Activated gamma-delta T cell (primary cell): ENCODE results near the gene FUT9.

Experiments
- DNase-seq: peaks from one replicate; lab custom pipeline; 2025; lab: John Stamatoyannopoulos, UW
- total RNA-seq, 2 donors: gene quantifications; one replicate each; lab custom pipeline; 2026; lab: John Stamatoyannopoulos, UW

FUT9 gene
- total RNA-seq: 0 to 0.09 reads per million in 2 donors

DNA sequence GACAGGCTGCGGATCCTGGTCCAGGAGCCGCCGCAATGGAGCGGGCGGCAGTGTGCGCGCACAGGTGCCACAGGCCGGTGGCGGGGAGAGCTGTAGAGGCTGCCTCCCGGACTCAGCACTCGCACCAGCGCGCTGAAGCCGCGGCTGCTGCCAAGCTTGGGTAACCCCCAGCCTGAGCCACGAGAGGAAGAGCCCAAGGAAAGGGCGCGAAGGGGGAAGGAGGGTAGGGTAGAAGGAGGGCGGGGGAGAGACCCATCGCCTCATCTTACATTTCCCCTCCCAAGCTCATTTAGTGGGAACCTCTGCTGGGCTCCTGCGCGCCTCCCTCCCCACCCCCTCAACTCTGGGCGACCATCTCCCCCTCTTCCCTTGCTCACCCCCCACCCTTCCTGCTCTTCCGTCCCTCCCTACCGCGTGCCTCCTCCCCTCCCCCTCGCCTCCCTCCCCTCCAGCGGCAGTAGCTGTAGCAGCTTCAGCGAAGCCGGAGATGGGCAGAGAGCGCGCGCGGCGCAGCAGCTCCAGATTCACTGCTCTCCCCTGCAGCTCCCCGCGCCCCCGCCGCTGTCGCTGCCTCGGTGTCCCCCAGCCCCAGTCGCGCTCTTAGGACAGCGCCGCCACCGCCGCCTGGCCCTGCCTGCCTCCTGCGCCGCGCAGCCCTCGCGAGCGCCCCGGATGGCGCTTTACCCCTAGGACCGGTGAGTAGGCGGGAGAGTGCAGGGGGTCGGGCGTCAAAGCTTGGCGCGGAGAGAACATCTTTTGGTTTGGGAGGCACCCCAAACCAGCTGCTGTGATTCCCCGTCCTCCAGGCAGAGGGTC lies at the start of gene FUT9:
Gene FUT9, plus strand, starts transcription at position 457 of the 816 bp plus-strand sequence. CDS start 187,182 bp downstream, outside the sequence.
- no peak for DNase-seq

DNA sequence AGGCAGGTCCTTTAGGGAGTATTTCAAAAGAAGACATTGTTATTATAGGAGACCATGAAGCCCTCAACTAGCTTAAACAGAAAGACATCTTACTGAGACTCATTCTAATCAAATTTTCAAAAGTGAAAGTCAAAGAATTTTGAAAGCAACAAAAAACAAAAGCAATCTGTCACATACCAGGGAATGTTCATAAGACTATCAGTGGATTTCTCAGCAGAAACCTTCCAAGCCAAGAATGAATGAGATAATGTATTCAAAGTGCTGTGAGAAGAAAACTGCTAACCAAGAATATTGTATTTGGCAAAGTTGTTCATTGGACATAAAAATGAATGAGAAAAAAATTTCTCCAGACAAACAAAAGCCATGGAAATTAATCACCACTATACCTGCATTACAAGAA lies 48.2 kb upstream of the FUT9 start:
- DNase-seq: no peak

DNA sequence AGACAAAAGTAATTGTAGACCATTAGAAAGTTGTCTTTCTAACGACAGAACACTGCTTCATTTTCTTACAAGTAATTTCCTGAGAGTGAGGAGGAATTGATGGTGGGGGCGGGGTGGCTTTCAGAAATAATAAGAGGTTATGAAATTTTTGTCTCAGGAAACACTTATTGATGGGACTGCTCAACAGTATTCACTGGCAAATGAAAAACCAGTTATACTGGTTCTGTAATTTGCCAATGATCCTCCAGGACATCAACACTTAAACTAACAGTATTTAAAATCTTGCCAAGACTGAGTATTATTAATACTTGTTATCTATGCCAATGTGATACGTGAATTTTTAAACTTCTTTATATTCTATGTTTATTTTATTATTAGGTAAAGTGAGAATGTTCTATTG lies 41.8 kb upstream of the FUT9 start:
- no peak for DNase-seq

DNA sequence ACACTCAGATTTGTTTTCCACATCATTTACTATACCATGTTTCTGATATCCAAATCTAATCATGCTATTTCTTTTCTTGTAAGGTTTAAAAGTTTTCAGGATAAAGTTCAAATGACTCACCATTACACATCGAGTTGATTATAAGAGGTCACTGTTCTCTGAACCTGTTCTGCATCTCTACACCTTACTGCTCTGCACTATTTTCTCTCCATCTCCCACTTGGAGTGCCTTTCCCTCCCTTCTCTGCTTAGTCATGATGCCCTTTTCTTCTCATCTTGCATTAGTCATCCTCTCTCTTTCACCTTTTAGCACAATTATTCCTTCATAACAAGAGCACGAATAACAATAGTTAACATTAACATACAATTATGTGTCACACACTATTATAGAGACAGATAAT lies 37.5 kb upstream of the FUT9 start:
- DNase-seq: no peak

DNA sequence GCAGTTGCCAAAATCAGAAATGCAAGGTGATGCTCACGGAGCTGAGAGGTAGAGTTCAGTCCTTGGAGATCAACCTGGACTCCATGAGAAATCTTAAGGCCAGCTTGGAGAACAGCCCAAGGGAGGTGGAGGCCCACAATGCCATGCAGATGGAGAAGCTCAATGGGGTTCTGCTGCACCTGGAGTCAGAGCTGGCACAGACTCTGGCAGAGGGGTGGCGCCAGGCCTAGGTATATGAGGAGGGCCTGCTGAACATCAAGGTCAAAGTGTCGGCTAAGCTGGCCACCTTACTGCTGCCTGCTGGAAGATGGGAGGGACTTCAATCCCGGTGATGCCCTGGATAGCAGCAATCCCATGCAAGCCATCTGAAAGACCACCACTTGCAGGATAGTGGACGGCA lies 23.9 kb upstream of the FUT9 start:
- no peak for DNase-seq

DNA sequence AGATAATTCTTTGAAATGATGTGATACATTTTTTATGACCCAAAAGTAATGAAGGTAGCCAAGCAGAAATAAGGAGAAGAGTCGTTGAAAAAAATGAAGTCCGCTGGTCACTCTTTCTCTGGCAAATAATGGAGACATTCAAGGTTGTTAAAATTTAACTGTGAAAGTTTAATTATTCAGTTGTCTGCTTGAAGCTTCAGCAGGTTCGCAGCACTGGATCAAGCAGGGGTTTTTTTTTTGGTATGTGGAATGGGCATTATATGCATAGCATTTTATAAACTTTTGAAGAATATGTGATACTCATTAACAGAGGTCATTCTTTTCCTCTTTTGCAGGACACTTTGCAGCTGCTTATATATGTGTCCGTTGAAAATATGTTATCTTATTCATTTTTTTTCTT lies 21.6 kb upstream of the FUT9 start:
- DNase-seq: no peak

DNA sequence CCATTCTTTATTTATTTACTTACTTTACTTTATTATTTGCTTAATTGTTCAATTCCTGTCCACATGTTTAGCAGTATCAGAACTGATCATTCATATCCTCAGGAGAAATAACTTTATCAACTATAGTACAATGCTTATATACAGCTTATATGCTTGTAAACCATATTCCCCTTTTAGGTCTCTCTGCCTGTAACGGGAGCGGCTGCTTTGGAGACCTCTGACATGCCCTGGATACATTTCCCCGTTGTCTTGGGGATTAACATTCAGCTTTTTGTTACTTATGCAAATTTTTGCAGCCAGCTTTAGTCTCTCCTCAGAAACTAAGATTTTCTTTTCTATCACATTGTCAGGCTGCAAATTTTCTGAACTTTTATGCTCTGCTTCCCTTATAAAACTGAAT lies 17.6 kb upstream of the FUT9 start:
- DNase-seq: no peak

DNA sequence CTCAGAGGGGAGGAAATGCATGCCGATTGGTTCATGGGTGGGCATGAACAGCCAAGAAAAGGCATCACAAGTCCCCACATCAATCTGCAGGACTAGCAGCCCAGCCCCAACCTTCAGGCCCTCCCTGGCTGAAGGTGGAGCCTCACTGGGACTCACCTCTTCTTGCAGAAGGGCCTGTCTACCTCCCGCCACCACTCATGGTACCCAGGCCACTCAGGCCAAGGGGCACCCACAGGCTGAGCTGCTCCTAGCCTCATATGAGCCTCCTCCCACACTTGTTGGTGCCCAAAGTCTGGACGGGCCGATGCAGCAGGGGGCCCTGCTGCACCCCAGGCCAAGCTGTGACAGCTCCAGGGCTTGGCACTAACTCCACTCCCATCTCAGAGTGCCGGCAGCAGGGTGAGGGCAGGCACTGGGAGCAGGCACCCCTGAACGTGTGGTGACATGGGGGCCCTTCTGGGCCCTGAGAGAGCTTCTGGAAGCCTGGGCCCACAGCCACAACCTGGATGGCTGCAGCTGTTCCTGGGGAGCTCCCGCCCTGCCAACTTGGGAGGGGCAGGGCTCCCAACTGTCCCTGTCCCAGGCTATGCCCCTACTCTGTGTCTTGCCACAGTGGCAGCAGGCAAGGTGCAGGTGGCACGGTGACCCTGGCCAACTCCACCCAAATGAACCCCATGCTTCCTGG lies 13.7 kb upstream of the FUT9 start:
- no peak for DNase-seq

DNA sequence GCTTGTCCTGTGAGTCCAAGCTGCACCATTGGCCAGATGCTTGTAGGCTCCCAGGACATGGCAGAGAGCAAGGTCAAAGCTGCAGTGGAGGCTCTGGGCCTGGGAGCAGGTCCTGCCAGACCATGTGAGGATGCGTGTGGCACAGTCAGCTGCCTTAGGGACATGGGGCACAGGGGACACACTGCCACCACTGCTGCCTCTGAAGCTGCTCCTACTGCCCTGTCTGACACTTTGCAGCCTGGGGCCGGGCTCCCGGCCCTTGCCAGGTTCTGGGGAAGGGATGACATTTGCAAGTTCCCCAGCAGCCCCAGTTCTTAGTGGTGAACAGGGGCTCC lies 13.2 kb upstream of the FUT9 start:
- no peak for DNase-seq

DNA sequence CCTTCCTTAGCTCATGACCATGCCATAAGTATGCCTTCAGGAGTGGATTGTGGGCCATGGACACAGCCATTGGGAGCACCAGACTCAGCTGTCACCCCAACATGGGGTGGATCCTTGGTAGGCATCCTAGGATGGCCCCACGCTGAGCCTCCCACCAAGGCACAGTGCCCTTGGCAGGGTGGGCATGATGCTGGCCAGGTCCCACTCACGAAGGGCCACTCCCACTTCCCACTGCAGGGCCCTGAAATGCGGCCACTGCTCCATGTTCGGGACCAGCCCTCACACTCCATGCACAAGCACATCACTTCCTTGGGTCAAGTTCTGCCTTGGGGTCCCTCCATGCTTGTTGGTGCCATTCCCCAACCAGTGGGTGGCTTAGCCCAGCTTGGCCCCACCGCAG lies 12.9 kb upstream of the FUT9 start:
- DNase-seq: no peak

DNA sequence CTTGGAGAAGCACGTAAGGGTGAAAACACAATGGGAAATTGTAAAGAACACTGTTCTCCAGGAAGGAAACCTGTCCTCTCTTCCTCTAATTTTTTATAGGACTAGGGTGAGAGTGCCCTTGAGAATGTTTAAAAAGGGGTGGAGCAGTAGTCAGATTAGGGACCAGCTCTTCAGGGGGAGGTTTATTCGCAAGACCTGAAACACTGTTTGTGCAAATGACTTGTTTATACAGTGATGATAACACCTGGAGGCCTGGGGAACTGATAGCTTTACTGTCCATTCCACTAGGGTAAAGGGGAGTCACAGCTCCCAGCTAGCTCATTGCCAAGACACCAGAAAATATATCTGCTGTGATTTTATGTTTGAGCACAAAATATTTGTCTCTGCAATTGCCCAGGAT lies 8.1 kb upstream of the FUT9 start:
- DNase-seq: no peak

DNA sequence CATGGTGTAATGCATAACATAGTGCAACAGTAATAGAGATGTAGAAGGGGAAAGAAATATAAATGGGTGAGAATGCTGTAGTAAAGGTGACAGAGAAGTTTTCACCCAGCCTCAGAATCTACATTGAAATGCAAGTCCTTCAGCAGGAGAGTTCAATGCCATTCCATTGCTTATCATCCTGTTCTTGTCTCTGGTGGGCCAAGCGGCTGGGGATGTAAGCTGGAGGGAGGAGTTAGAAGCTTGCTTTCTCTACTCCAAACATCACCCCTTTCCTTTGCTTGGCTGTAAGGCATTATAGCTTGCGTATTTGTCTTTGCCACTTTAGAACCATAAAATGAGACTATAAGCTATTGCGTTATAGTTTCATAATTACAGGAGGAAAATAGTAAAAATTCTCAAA lies 2.2 kb upstream of the FUT9 start:
- DNase-seq: no peak

DNA sequence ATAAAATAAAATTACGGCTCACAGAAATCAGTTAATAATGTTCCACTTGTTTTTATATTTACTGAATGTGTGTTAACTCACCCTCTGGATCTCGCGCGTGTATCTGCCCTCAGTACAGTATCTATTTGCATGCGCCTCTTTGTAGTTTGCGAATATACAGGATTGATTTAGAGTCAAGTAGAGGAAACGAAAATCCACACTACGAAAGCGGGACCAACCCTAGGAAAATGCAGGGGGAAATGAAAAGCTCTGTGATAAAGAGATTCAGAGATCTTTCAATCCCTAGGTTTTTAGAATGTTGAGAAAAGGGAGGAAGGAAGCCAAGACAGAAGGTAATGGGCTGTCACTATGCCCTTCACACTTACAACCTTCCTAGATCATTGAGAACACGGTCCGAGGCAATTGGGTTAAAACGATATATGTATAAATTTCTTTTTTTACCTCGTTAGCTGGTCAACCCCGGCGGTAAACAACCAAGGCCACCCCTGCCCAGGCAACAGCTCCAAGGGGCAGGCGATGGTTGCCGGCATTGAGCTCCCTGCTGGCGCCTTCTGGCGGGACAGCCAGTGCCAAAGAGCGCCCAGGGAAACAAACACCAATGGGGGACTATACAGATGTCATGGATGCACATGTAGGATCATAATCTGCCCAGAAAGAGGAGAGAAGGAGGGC lies 792 bp upstream of the FUT9 start:
- no peak for DNase-seq

DNA sequence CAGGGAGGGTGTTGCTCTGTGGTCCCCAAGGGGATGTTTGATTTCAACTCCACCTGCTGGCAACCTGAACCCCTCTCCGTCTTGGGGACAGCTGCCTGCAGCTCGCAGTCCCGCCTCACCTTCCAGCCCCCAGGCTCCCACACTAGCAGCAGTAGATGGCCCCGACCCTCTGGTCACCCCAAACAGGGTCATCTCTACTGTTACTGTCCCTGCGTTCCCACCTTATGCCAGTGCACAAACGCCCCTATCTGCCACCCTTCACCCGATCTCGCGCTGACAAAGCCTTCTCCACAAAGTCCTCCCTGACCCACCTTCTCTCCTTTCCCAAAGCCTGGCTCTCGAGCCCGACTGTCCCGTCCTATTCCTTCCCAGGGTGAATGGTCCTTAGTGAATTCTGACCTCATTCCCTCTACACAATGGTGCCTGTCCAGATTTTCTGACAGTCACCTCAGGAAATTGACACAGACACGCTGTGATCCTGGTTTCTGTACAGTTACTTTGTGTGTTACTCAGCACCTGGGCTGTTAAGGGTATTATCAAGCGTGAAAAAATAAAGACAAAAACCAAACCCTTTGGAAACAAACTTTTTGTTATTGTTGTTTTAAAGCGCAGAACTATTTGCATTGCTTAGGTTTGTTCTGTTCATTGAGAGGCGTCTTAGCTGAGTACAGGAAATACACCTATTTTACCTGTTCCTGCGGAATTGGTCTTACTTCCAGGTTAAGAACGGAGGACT lies 728 bp downstream of the FUT9 start:
- no peak for DNase-seq

DNA sequence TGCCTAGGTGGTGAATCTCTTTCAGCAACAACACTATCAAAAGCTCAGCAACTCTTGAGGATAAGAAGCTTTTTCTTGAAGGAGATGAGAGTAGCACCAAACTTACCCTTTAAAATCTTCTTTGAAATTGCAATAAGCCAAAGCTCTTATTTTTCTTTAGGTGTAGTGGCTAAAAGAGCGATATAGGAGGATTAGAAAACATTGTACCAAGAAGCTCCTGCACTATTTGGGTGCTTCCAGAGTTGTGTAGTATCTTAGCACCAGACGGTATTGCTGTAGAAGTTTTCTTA lies 1.2 kb downstream of the FUT9 start:
- no peak for DNase-seq

DNA sequence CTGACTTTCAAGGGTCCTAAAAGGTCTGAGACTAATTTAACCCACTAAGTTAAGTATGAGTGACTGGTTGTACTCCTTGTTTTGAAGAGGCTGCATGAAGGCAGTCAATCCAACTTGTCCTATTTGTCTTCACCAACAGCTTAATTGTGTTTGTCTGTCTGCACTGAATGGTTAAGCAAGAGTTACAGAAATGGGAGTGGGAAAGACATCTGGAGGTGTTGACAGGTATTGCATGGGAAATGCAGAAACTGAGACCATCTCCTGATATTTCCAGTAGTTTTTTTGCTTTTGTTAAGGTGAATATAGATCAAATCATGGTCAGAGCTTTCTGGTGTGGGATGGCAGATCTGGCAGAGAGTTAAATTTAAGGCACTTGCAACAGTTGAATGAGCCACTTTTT lies 6.5 kb downstream of the FUT9 start:
- DNase-seq: no peak

DNA sequence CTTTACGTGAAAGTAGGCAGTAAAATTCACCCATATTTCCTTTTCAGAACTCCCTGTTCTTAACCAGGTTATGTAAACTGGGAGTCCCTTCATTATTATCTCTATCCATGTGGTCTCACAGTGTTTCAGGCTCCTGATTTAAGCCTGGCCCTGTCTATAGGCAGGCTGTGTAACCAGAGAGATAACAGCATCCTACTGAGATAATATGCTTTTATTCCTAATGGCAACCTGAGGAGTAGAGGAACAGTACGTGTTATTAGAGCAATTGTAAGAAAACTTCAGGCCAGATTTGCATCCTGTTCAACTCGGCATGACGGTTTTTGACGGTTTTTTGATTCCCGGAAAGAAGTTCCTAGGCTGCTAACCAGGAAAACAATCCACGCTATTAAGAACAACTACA lies 16.9 kb downstream of the FUT9 start:
- DNase-seq: no peak

DNA sequence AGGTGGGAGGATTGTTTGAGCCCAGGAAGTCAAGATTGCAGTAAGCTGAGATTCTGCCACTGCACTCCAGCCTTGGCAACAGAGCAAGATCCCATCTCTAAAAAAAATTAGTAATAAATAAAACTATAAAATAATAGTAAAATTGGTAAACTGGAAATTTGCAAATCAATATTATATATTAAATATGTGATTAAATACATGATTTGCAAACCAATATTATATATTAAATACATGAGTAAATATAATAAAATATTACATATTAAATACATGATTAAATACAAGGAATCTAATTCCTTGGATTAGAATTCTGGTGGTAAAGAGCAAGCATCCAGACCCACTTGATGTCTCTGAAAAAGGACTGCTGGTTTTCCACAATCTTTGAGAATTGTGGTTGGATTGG lies 35.8 kb downstream of the FUT9 start:
- no peak for DNase-seq

DNA sequence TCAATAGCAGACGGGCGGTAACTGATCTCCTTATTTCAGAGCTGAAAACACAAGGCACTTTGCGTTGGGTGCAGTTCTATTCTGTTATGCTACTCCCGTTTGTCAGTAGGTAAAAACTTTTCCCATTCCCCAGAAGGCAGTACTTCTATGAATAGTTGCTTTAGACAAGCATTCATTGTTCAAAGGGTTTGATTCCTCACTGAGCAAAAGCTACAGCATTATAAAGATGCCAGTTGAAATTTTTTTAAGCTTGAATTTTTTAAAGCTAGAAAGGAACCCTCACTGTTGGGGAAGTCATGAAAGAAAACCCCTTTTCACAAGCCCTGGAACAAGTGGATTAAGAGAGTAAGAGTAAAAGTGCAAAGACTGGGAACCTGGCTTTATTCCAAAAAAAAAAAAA lies 42.3 kb downstream of the FUT9 start:
- DNase-seq: no peak

DNA sequence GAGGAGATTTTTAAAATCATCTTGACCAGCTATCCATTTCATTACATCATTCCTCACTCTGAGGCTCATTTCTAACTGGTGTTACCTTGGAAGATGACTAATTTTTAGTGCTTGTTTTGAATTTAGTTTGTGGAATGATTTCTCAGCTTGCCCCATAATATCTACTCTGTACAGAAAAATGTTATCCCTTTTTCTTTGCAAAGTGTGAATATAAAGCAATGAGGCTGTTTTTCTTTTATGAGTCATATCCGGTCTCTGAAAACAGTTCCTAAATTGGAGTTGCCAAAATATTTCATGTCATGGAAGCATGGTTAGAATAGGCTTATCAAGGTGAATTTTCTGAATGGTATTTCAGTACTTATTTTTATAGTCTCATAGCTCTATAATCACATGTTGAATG lies 43.8 kb downstream of the FUT9 start:
- no peak for DNase-seq

DNA sequence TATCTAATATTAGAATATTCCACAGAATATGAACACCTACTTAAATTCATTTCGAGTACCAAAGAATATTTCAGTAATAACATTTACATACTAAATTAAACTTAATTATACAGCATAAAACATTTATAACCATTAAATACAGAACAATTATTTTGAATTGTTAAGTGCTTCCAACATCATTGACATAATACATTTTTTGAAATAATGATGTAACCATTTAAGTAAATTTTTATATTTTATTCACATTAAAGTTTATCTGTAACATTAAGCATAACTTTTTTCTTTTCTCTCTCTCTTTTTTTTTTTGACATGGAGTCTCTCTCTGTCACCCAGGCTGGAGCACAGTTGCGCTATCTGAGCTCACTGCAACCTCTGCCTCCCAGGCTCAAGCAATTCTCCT lies 44.5 kb downstream of the FUT9 start:
- DNase-seq: no peak

DNA sequence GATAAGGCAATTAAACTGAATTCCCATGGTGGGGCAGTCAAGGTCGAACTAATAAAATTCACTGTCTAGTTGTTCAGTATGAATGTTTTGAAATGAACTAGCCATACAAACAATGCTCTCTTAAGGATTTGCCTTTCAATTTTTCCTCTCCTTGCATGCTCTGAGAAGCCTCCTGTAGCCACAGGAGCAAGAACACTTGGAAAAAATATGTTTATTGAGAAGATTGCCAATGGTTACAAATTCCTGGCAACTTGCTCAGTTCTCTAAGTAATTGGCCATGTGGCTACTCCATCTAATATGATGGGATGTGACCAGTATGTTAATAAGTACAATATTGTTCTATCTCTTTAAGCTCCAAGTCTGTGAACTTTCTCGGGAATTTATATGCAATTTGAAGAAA lies 49.4 kb downstream of the FUT9 start:
- no peak for DNase-seq

DNA sequence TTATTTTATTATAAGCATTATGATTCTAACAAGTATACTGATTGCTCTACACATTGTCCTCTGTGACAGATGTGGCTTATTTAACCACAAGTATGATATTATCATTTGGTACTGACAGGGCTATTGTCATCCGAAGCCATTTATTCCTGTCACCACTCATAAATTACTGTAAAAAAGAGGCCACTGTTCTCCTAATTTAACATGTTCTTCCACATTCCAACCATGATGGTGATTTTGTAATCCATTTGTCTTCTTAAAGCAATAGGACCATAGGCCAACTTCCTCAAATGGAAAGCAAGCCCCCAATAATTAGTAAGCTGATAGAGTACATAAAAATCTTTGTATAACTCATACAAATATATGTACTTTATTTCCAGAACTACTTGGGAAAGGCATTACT lies 50.6 kb downstream of the FUT9 start:
- no peak for DNase-seq
